ENCODE measurements around the gene PDSS2. TPM values are rescaled to one million over a fixed set of nuclear protein-coding genes. Genes with fewer than 3 reads are reported as not detected.

The PDSS2 gene
- total RNA-seq, 2 donors from 2014 or later = 8.2 to 13.7 TPM

DNA sequence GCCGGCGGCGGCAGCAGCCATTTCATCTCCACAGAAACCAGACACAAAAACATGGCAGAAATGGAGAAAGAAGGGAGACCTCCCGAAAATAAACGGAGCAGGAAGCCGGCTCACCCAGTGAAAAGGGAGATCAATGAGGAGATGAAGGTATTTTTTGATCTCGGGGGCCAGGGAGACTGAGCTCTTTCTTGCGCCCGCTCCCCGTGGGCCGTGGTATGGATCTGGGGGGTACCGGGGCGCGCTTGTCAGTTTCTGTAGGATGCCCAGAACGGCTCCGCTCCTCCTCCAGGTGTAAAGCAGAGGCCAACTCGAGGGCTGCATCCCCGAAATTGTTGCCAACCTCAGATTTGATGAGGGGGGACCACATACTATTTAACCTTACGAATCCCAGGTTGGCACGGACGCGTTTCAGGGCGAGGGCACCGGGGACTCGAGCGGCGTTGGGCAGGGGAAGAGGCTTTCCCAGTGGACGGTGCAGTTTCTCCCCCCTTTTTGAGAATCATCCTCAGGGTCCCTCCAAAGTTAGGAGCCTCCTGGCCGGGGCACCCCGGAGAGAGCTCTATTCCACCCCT lies 31.3 kb upstream of the PDSS2 start:
- Histone ChIP-seq H3K36me3 (ENCODE audit: control insufficient read depth, insufficient read depth, low read length) (no peaks in the 10 kb centered on the region), H3K27me3 (ENCODE audit: control insufficient read depth, insufficient read depth, low read length, poor library complexity, severe bottlenecking) (peaks cover 63% of the 10 kb centered on the region), H3K9ac (ENCODE audit: extremely low read depth, low read length, poor library complexity, severe bottlenecking) (no peak overlapping the region), H3K4me1 (ENCODE audit: control insufficient read depth, insufficient read depth, low read length) (peaks cover 7% of the 10 kb centered on the region), H3K27ac (ENCODE audit: low read depth, low read length) (peak overlapping the region; percentile 74), H3K4me3 (ENCODE audit: low read length) (peak overlapping the region; percentile 78), H3K9me3 (ENCODE audit: control insufficient read depth, low read length) (no peaks in the 10 kb centered on the region)
- no peak overlapping the region for H3K27ac Mint-ChIP-seq
- H3K4me1 Mint-ChIP-seq = peaks cover 12% of the 10 kb centered on the region
- no peaks in the 10 kb centered on the region for H3K9me3 Mint-ChIP-seq
- TF ChIP-seq, protein P1, sequence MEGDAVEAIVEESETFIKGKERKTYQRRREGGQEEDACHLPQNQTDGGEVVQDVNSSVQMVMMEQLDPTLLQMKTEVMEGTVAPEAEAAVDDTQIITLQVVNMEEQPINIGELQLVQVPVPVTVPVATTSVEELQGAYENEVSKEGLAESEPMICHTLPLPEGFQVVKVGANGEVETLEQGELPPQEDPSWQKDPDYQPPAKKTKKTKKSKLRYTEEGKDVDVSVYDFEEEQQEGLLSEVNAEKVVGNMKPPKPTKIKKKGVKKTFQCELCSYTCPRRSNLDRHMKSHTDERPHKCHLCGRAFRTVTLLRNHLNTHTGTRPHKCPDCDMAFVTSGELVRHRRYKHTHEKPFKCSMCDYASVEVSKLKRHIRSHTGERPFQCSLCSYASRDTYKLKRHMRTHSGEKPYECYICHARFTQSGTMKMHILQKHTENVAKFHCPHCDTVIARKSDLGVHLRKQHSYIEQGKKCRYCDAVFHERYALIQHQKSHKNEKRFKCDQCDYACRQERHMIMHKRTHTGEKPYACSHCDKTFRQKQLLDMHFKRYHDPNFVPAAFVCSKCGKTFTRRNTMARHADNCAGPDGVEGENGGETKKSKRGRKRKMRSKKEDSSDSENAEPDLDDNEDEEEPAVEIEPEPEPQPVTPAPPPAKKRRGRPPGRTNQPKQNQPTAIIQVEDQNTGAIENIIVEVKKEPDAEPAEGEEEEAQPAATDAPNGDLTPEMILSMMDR (conservative IDR thresholded peaks at IDR 0.05) = no peak
- peak overlapping the region; percentile 68 for H3K4me3 Mint-ChIP-seq
- no peaks in the 10 kb centered on the region for H3K36me3 Mint-ChIP-seq (ENCODE audit: low read depth)
- 0% methylated on average over 4 to 27 of the region's 30 CpGs for WGBS, 2 experiments (ENCODE audit: insufficient coverage in 1 of 2, insufficient read length in 1 of 2)
- peaks cover 34% of the 10 kb centered on the region for H3K27me3 Mint-ChIP-seq (ENCODE audit: insufficient read depth)
- DNase-seq = no peak

GRCh38 chr6:107489636-107490565 lies 30.5 kb upstream of the PDSS2 start, which contains the start of gene SOBP:
SOBP (plus strand) TSS chr6:107490117; CDS start chr6:107490617, 500 bp downstream.
- H3K9me3 Mint-ChIP-seq = no peaks in the 10 kb centered on the region
- Histone ChIP-seq H3K9ac (ENCODE audit: extremely low read depth, low read length, poor library complexity, severe bottlenecking) (peak within 1 kb of the TSS; percentile 4), H3K27ac (ENCODE audit: low read depth, low read length) (peak within 1 kb of the TSS; percentile 74), H3K36me3 (ENCODE audit: control insufficient read depth, insufficient read depth, low read length) (no peaks in the 10 kb centered on the region), H3K4me3 (ENCODE audit: low read length) (peak within 1 kb of the TSS; percentile 80), H3K9me3 (ENCODE audit: control insufficient read depth, low read length) (no peaks in the 10 kb centered on the region), H3K4me1 (ENCODE audit: control insufficient read depth, insufficient read depth, low read length) (peaks cover 7% of the 10 kb centered on the region), H3K27me3 (ENCODE audit: control insufficient read depth, insufficient read depth, low read length, poor library complexity, severe bottlenecking) (peaks cover 63% of the 10 kb centered on the region)
- no peaks in the 10 kb centered on the region for H3K36me3 Mint-ChIP-seq (ENCODE audit: low read depth)
- H3K27ac Mint-ChIP-seq = no peak within 1 kb of the TSS
- WGBS, 2 experiments (ENCODE audit: insufficient coverage in 1 of 2, insufficient read length in 1 of 2) = 0% methylated on average over 21 to 116 of the region's 130 CpGs
- DNase-seq = peak; percentile 83
- H3K4me1 Mint-ChIP-seq = peaks cover 12% of the 10 kb centered on the region
- peaks cover 39% of the 10 kb centered on the region for H3K27me3 Mint-ChIP-seq (ENCODE audit: insufficient read depth)
- peak within 1 kb of the TSS; percentile 68 for H3K4me3 Mint-ChIP-seq
- TF ChIP-seq, protein P1 (conservative IDR thresholded peaks at IDR 0.05) = peak; percentile 33

- Histone ChIP-seq H3K4me1 (ENCODE audit: control insufficient read depth, insufficient read depth, low read length) (peaks cover 7% of the 10 kb centered on the region), H3K27me3 (ENCODE audit: control insufficient read depth, insufficient read depth, low read length, poor library complexity, severe bottlenecking) (peaks cover 63% of the 10 kb centered on the region), H3K9me3 (ENCODE audit: control insufficient read depth, low read length) (no peaks in the 10 kb centered on the region), H3K9ac (ENCODE audit: extremely low read depth, low read length, poor library complexity, severe bottlenecking) (peak overlapping the region; percentile 4), H3K36me3 (ENCODE audit: control insufficient read depth, insufficient read depth, low read length) (no peaks in the 10 kb centered on the region), H3K4me3 (ENCODE audit: low read length) (peak overlapping the region; percentile 80), H3K27ac (ENCODE audit: low read depth, low read length) (peak overlapping the region; percentile 2)
- 0 to 1% methylated on average over 22 to 51 of the region's 51 CpGs for WGBS, 2 experiments (ENCODE audit: insufficient coverage in 1 of 2, insufficient read length in 1 of 2)
- Mint-ChIP-seq H3K27me3 (ENCODE audit: insufficient read depth) (peaks cover 43% of the 10 kb centered on the region), H3K9me3 (no peaks in the 10 kb centered on the region), H3K4me3 (peak overlapping the region; percentile 68), H3K4me1 (peaks cover 12% of the 10 kb centered on the region), H3K27ac (no peak overlapping the region), H3K36me3 (ENCODE audit: low read depth) (no peaks in the 10 kb centered on the region)
- TF ChIP-seq, protein P1 (conservative IDR thresholded peaks at IDR 0.05) = no peak
- DNase-seq = peak; percentile 88
Measured at GRCh38 chr6:107488875-107489635, 29.7 kb upstream of the PDSS2 start.
